Hepatocyte (in vitro differentiated cells): ENCODE data around the gene CTNND2.

ENCODE experiments used
- CTCF ChIP-seq: fragments of 200-600 bp; sonication (generic); IDR thresholded peaks from 2 replicates; pipeline ENCODE4 v1.5.1; 2016; ENCODE audit warnings: antibody characterized with exemption, mild to moderate bottlenecking; ENCODE audit not compliant: poor library complexity
- EZH2 ChIP-seq: fragments of 200-600 bp; sonication (generic); IDR thresholded peaks from 2 replicates; pipeline ENCODE4 v1.6.1; 2016; ENCODE audit warnings: antibody characterized with exemption, mild to moderate bottlenecking, borderline replicate concordance
- EZH2phosphoT487 ChIP-seq: fragments of 200-600 bp; sonication (generic); IDR thresholded peaks from one replicate; pipeline ENCODE4 v1.6.1; 2018; ENCODE audit warnings: antibody characterized with exemption, mild to moderate bottlenecking, low read depth, moderate library complexity; ENCODE audit not compliant: unreplicated experiment, severe bottlenecking

GRCh38 chr5:11357928-11358327 is 546.3 kb downstream of the CTNND2 start:
- TF ChIP-seq CTCF (no peak), EZH2 (no peak), EZH2phosphoT487 (no peak)
